Keratinocyte (primary cell): ENCODE data around the gene LTB4R. TPM values are rescaled to one million over a fixed set of nuclear protein-coding genes. Genes with fewer than 3 reads are reported as not detected.

ENCODE experiments used
- DNase-seq: peaks from one replicate; pipeline ENCODE4 v3.0.0-alpha.2; 2011; ENCODE audit warnings: low read depth, missing footprints, low spot score
- FAIRE-seq: peaks from 2 replicates; lab custom pipeline; 2011; peaks lifted over from hg19 to GRCh38; lab: Jason Lieb, UNC
- H2AFZ ChIP-seq: 2 replicates; pipeline ENCODE4 v1.6.0; 2012; ENCODE audit warnings: low read length, control low read depth, inconsistent platforms; ENCODE audit not compliant: control insufficient read depth
- H3K27ac ChIP-seq: 2 replicates; pipeline ENCODE4 v1.5.1; 2011; ENCODE audit warnings: low read length; ENCODE audit not compliant: control insufficient read depth, insufficient read depth
- H3K27me3 ChIP-seq: 3 replicates; pipeline ENCODE4 v1.6.0; 2011; ENCODE audit warnings: low read length; ENCODE audit not compliant: control insufficient read depth, insufficient read depth; ENCODE audit errors: extremely low read depth
- H3K36me3 ChIP-seq, 2 experiments: 2 replicates in 1 of 2; 3 replicates in 1 of 2; pipeline ENCODE4 v1.5.1; 2011; ENCODE audit warnings: low read length in 2 of 2, mild to moderate bottlenecking in 1 of 2; ENCODE audit not compliant: control insufficient read depth in 2 of 2, insufficient read depth in 2 of 2; ENCODE audit errors: extremely low read depth in 1 of 2
- H3K4me1 ChIP-seq: 3 replicates; pipeline ENCODE4 v1.5.1; 2011; ENCODE audit warnings: low read length; ENCODE audit not compliant: control insufficient read depth, insufficient read depth; ENCODE audit errors: extremely low read depth
- H3K4me2 ChIP-seq: 3 replicates; pipeline ENCODE4 v1.6.0; 2011; ENCODE audit warnings: low read depth, low read length; ENCODE audit not compliant: control insufficient read depth, insufficient read depth; ENCODE audit errors: extremely low read depth
- H3K4me3 ChIP-seq, 3 experiments: fragments of 200-600 bp in 1 of 3; sonication (generic) in 1 of 3; 2 replicates in 2 of 3; 3 replicates in 1 of 3; pipeline ENCODE4 v1.5.1; 2011 to 2016; ENCODE audit warnings: low read length in 3 of 3, mild to moderate bottlenecking in 3 of 3, control low read depth in 2 of 3, inconsistent platforms in 1 of 3, low read depth in 1 of 3, mixed read lengths in 1 of 3, mixed run types in 1 of 3, moderate library complexity in 1 of 3; ENCODE audit not compliant: control insufficient read depth in 2 of 3, insufficient read depth in 2 of 3; ENCODE audit errors: extremely low read depth in 1 of 3
- H3K79me2 ChIP-seq: 2 replicates; pipeline ENCODE4 v1.6.0; 2012; ENCODE audit warnings: low read length; ENCODE audit not compliant: control insufficient read depth, insufficient read depth
- H3K9ac ChIP-seq: 3 replicates; pipeline ENCODE4 v1.6.0; 2011; ENCODE audit warnings: low read length; ENCODE audit not compliant: control insufficient read depth, insufficient read depth; ENCODE audit errors: extremely low read depth
- H3K9me1 ChIP-seq: 3 replicates; pipeline ENCODE4 v1.6.0; 2011; ENCODE audit warnings: low read length; ENCODE audit not compliant: control insufficient read depth, insufficient read depth; ENCODE audit errors: extremely low read depth
- H3K9me3 ChIP-seq: 2 replicates; pipeline ENCODE4 v1.5.1; 2012; ENCODE audit warnings: low read depth, low read length; ENCODE audit not compliant: control insufficient read depth
- H4K20me1 ChIP-seq: 3 replicates; pipeline ENCODE4 v1.6.0; 2011; ENCODE audit warnings: low read length; ENCODE audit not compliant: control insufficient read depth, insufficient read depth; ENCODE audit errors: extremely low read depth
- EZH2 ChIP-seq: IDR thresholded peaks from one replicate; pipeline ENCODE4 v1.6.1; 2012; ENCODE audit warnings: inconsistent platforms, mild to moderate bottlenecking, low read length, moderate library complexity
- dilution Hi-C: fragments of 300-500 bp; cut with MboI; formaldehyde crosslinking; loops from one replicate; pipeline ENCODE4 v1.7.0; 2020; ENCODE audit warnings: low sequenced_read_pairs; ENCODE audit not compliant: extremely low pct_ligation_motif_present
- polyA plus RNA-seq, 5 experiments: library from polyadenylated mRNA; depleted of rRNA in 3 of 5; stranded (reverse) in 3 of 5; stranded (forward) in 1 of 5; unstranded in 1 of 5; fragments of >200 nt; gene quantifications; 1 replicate in 1 of 5; 2 replicates in 3 of 5; 3 replicates in 1 of 5; pipeline versions ENCODE4 v1.2.1 to v1.2.3, GENCODE V29; 2011 to 2012; ENCODE audit warnings: missing spikeins in 2 of 5, low read depth in 1 of 5, low replicate concordance in 1 of 5
- TF ChIP-seq, protein P1 (sequence below), 3 experiments: IDR thresholded peaks in 1 of 3; conservative IDR thresholded peaks in 1 of 3; optimal IDR thresholded peaks in 1 of 3; 2 replicates in 2 of 3; 3 replicates in 1 of 3; pipeline versions ENCODE3 to v1.5.1; 2011; ENCODE audit warnings: low read length in 3 of 3, mild to moderate bottlenecking in 3 of 3, moderate library complexity in 2 of 3, control low read depth in 1 of 3, inconsistent platforms in 1 of 3; ENCODE audit not compliant: insufficient read depth in 2 of 3; ENCODE audit errors: extremely low read depth in 1 of 3

The LTB4R gene
- polyA plus RNA-seq, 1 donor (not counting 4 experiments of a cell fraction or from before 2014, with no cell fraction given) = 14.6 TPM

DNA sequence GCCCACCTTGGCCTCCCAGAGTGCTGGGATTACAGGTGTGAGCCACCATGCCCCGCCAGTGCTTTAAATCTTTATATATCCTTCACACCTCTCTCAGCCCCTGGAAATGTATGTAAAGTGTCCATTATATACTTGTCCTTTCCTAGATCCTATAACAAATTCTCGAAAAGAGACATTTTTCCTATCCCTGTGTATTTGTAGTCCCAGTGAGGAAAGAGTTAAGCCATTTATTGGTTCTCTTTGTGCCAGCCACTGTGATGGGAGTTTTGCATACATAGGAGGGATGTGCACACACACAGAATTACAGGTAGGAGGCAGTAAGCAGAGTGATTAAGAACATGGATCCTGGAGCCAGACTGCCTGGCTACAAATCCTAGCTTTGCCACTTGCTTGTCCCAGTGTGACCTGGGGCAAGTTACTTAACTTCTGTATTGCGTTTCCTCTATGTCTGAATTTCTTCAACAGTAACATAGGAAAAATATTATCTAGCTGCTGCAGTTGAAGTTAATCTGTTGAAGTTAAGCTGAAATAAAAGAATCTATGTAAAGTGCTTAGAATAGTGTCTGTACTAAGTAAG is 37.8 kb upstream of the LTB4R start:
- Histone ChIP-seq H3K36me3 (peaks cover 6 to 11% of the 10 kb centered on the region in 2 experiments), H4K20me1 (no peaks in the 10 kb centered on the region), H3K4me2 (peak overlapping the region; percentile 78), H3K4me3 (peak overlapping the region in 2 of 3 experiments; percentile 34 to 47), H3K4me1 (peaks cover 42% of the 10 kb centered on the region), H3K9me3 (no peaks in the 10 kb centered on the region), H2AFZ (no peak overlapping the region), H3K79me2 (peaks cover 3% of the 10 kb centered on the region), H3K27me3 (no peaks in the 10 kb centered on the region), H3K9ac (peak overlapping the region; percentile 66), H3K9me1 (no peaks in the 10 kb centered on the region), H3K27ac (peak overlapping the region; percentile 97)
- dilution Hi-C loops = no loop called here
- TF ChIP-seq EZH2 = no peak
- TF ChIP-seq, protein P1, sequence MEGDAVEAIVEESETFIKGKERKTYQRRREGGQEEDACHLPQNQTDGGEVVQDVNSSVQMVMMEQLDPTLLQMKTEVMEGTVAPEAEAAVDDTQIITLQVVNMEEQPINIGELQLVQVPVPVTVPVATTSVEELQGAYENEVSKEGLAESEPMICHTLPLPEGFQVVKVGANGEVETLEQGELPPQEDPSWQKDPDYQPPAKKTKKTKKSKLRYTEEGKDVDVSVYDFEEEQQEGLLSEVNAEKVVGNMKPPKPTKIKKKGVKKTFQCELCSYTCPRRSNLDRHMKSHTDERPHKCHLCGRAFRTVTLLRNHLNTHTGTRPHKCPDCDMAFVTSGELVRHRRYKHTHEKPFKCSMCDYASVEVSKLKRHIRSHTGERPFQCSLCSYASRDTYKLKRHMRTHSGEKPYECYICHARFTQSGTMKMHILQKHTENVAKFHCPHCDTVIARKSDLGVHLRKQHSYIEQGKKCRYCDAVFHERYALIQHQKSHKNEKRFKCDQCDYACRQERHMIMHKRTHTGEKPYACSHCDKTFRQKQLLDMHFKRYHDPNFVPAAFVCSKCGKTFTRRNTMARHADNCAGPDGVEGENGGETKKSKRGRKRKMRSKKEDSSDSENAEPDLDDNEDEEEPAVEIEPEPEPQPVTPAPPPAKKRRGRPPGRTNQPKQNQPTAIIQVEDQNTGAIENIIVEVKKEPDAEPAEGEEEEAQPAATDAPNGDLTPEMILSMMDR (optimal IDR thresholded peaks at IDR 0.05 in 1 of 3, IDR thresholded peaks at IDR 0.05 in 1 of 3, conservative IDR thresholded peaks at IDR 0.05 in 1 of 3; ENCODE audit: extremely low read depth in 1 of 3, insufficient read depth in 2 of 3, low read length in 3 of 3) = peak; percentile 40 to 66 (median 63)
- FAIRE-seq = no peak
- no peak for DNase-seq

DNA sequence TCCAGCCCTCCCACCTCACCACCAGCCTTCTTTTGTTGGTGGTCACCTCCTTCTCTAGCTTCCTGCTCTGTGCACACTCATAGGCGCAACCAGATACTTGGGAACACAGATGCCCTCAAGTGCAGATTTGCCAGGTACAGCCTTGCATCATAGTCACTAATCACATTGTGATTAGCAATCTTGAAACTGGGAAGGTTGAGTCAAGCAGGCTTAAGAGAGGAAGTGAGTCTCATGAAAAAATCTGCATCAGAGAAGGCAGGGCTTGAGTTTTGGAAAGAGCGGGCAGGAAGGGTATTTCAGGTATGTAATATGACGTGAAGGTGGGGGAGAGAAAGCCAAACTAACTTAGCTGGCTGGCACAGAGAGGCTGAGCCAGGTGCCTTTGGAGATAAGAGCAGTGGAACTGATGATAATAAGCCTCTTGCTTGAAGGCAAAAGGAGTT is 37.2 kb upstream of the LTB4R start:
- H3K4me1 ChIP-seq = peaks cover 48% of the 10 kb centered on the region
- H3K4me2 ChIP-seq = peak overlapping the region; percentile 78
- no peak for TF ChIP-seq EZH2
- TF ChIP-seq, protein P1 (optimal IDR thresholded peaks at IDR 0.05 in 1 of 3, IDR thresholded peaks at IDR 0.05 in 1 of 3, conservative IDR thresholded peaks at IDR 0.05 in 1 of 3; ENCODE audit: extremely low read depth in 1 of 3, insufficient read depth in 2 of 3, low read length in 3 of 3) = no peak
- H3K79me2 ChIP-seq = peaks cover 3% of the 10 kb centered on the region
- H3K4me3 ChIP-seq = peak overlapping the region in 2 of 3 experiments; percentile 34 to 47
- DNase-seq (peak; percentile 95), FAIRE-seq (peak; percentile 90)
- peaks cover 2 to 6% of the 10 kb centered on the region in 2 experiments for H3K36me3 ChIP-seq
- dilution Hi-C loops = no loop called here
- H3K9ac ChIP-seq = peak overlapping the region; percentile 66
- no peaks in the 10 kb centered on the region for H3K9me3 ChIP-seq
- H4K20me1 ChIP-seq = no peaks in the 10 kb centered on the region
- no peaks in the 10 kb centered on the region for H3K9me1 ChIP-seq
- H3K27me3 ChIP-seq = no peaks in the 10 kb centered on the region
- peak overlapping the region; percentile 51 for H2AFZ ChIP-seq
- peak overlapping the region; percentile 97 for H3K27ac ChIP-seq
